ENCODE data around the gene CPE. TPM values are rescaled to one million over a fixed set of nuclear protein-coding genes. Genes with fewer than 3 reads are reported as not detected.
"Not testable (repeated sequence)": the region's sequence is repeated elsewhere in the genome, so short reads cannot be mapped to it uniquely, and the experiment has no call there.

Gene CPE
- total RNA-seq, 2 donors from 2014 or later, result not detected

GRCh38 chr4:165481053-165481835, 102.4 kb downstream of the CPE start:
- Mint-ChIP-seq H3K27ac (no peak overlapping the region), H3K4me3 (no peak overlapping the region), H3K4me1 (ENCODE audit: low read depth) (no peaks in the 10 kb centered on the region), H3K27me3 (ENCODE audit: low read depth) (peaks cover 17% of the 10 kb centered on the region), H3K36me3 (ENCODE audit: insufficient read depth in 2 of 2) (no peaks in the 10 kb centered on the region), H3K9me3 (no peaks in the 10 kb centered on the region)
- no peak for DNase-seq
- ATAC-seq (replicated peaks in 1 of 2), result no peak

GRCh38 chr4:165489786-165490185, 111.0 kb downstream of the CPE start:
- H3K4me3 Mint-ChIP-seq, result no peak overlapping the region

GRCh38 chr4:165492583-165492982, 113.8 kb downstream of the CPE start:
- ATAC-seq (replicated peaks in 1 of 2); H3K4me3 Mint-ChIP-seq; H3K36me3 Mint-ChIP-seq (ENCODE audit: insufficient read depth in 2 of 2); H3K27ac Mint-ChIP-seq; H3K9me3 Mint-ChIP-seq; H3K4me1 Mint-ChIP-seq (ENCODE audit: low read depth); DNase-seq: not testable (repeated sequence)
- H3K27me3 Mint-ChIP-seq (ENCODE audit: low read depth), result peaks cover 26% of the 10 kb centered on the region

More at GRCh38 chr4:165489786-165490185, 111.0 kb downstream of the CPE start:
- DNase-seq (no peak), ATAC-seq (replicated peaks in 1 of 2) (no peak)
- Mint-ChIP-seq H3K4me1 (ENCODE audit: low read depth) (peaks cover 5% of the 10 kb centered on the region), H3K9me3 (no peaks in the 10 kb centered on the region), H3K27me3 (ENCODE audit: low read depth) (peaks cover 36% of the 10 kb centered on the region), H3K27ac (no peak overlapping the region), H3K36me3 (ENCODE audit: insufficient read depth in 2 of 2) (no peaks in the 10 kb centered on the region)

GRCh38 chr4:165493359-165493758, 114.6 kb downstream of the CPE start:
- peaks cover 5% of the 10 kb centered on the region for H3K4me1 Mint-ChIP-seq (ENCODE audit: low read depth)
- H3K9me3 Mint-ChIP-seq, result no peaks in the 10 kb centered on the region
- ATAC-seq (replicated peaks in 1 of 2) (peak; percentile 91 to 92), DNase-seq (peak; percentile 73 to 74)
- H3K36me3 Mint-ChIP-seq (ENCODE audit: insufficient read depth in 2 of 2), result no peaks in the 10 kb centered on the region
- peak overlapping the region; percentile 51 to 67 for H3K4me3 Mint-ChIP-seq
- peaks cover 26% of the 10 kb centered on the region for H3K27me3 Mint-ChIP-seq (ENCODE audit: low read depth)
- H3K27ac Mint-ChIP-seq, result no peak overlapping the region

- Mint-ChIP-seq H3K9me3 (no peaks in the 10 kb centered on the region), H3K4me1 (ENCODE audit: low read depth) (peaks cover 8% of the 10 kb centered on the region), H3K27ac (peak overlapping the region; percentile 9), H3K36me3 (ENCODE audit: insufficient read depth in 2 of 2) (no peaks in the 10 kb centered on the region), H3K4me3 (peak overlapping the region in 1 of 2 donors; percentile 18), H3K27me3 (ENCODE audit: low read depth) (peaks cover 7% of the 10 kb centered on the region)
- peak in 1 of 2 donors; percentile 2 for DNase-seq
- peak; percentile 41 to 77 for ATAC-seq (replicated peaks in 1 of 2)
Observed at GRCh38 chr4:165502916-165503907, 124.4 kb downstream of the CPE start.

GRCh38 chr4:165504184-165504583, 125.4 kb downstream of the CPE start:
- Mint-ChIP-seq H3K4me3 (no peak overlapping the region), H3K27me3 (ENCODE audit: low read depth) (peaks cover 7% of the 10 kb centered on the region), H3K36me3 (ENCODE audit: insufficient read depth in 2 of 2) (no peaks in the 10 kb centered on the region), H3K9me3 (no peaks in the 10 kb centered on the region), H3K27ac (no peak overlapping the region), H3K4me1 (ENCODE audit: low read depth) (peaks cover 8% of the 10 kb centered on the region)
- DNase-seq (no peak), ATAC-seq (replicated peaks in 1 of 2) (no peak)

- ATAC-seq (replicated peaks in 1 of 2) (no peak), DNase-seq (no peak)
- Mint-ChIP-seq H3K27ac (no peak overlapping the region), H3K27me3 (ENCODE audit: low read depth) (peaks cover 7% of the 10 kb centered on the region), H3K36me3 (ENCODE audit: insufficient read depth in 2 of 2) (no peaks in the 10 kb centered on the region), H3K4me1 (ENCODE audit: low read depth) (peaks cover 8% of the 10 kb centered on the region), H3K9me3 (no peaks in the 10 kb centered on the region), H3K4me3 (no peak overlapping the region)
Observed at GRCh38 chr4:165505958-165506837, 127.4 kb downstream of the CPE start.

- Mint-ChIP-seq H3K4me3 (no peak overlapping the region), H3K4me1 (ENCODE audit: low read depth) (peaks cover 8% of the 10 kb centered on the region), H3K9me3 (no peaks in the 10 kb centered on the region), H3K36me3 (ENCODE audit: insufficient read depth in 2 of 2) (no peaks in the 10 kb centered on the region), H3K27ac (no peak overlapping the region), H3K27me3 (ENCODE audit: low read depth) (peaks cover 7% of the 10 kb centered on the region)
- DNase-seq (no peak), ATAC-seq (replicated peaks in 1 of 2) (no peak)
Observed at GRCh38 chr4:165506849-165507248, 128.0 kb downstream of the CPE start.

GRCh38 chr4:165507381-165507780, 128.6 kb downstream of the CPE start:
- H3K4me3 Mint-ChIP-seq, result no peak overlapping the region
- H3K27me3 Mint-ChIP-seq (ENCODE audit: low read depth), result peaks cover 7% of the 10 kb centered on the region
- H3K9me3 Mint-ChIP-seq, result no peaks in the 10 kb centered on the region
- H3K4me1 Mint-ChIP-seq (ENCODE audit: low read depth), result peaks cover 8% of the 10 kb centered on the region
- no peak overlapping the region for H3K27ac Mint-ChIP-seq
- ATAC-seq (replicated peaks in 1 of 2) (no peak), DNase-seq (no peak)
- H3K36me3 Mint-ChIP-seq (ENCODE audit: insufficient read depth in 2 of 2), result no peaks in the 10 kb centered on the region

GRCh38 chr4:165508372-165509120, 129.7 kb downstream of the CPE start:
- H3K27ac Mint-ChIP-seq, result peak overlapping the region; percentile 44

GRCh38 chr4:165512424-165512823, 133.6 kb downstream of the CPE start:
- Mint-ChIP-seq H3K27me3 (ENCODE audit: low read depth) (peaks cover 16% of the 10 kb centered on the region), H3K9me3 (no peaks in the 10 kb centered on the region), H3K4me1 (ENCODE audit: low read depth) (no peaks in the 10 kb centered on the region), H3K27ac (no peak overlapping the region), H3K4me3 (no peak overlapping the region), H3K36me3 (ENCODE audit: insufficient read depth in 2 of 2) (no peaks in the 10 kb centered on the region)
- no peak for DNase-seq
- ATAC-seq (replicated peaks in 1 of 2), result no peak

More at GRCh38 chr4:165508372-165509120, 129.7 kb downstream of the CPE start:
- Mint-ChIP-seq H3K36me3 (ENCODE audit: insufficient read depth in 2 of 2) (no peaks in the 10 kb centered on the region), H3K9me3 (no peaks in the 10 kb centered on the region), H3K4me3 (no peak overlapping the region), H3K4me1 (ENCODE audit: low read depth) (peaks cover 2% of the 10 kb centered on the region), H3K27me3 (ENCODE audit: low read depth) (peaks cover 11% of the 10 kb centered on the region)
- ATAC-seq (replicated peaks in 1 of 2) (no peak), DNase-seq (no peak)

- peaks cover 12% of the 10 kb centered on the region for H3K27me3 Mint-ChIP-seq (ENCODE audit: low read depth)
- no peak overlapping the region for H3K27ac Mint-ChIP-seq
- H3K4me3 Mint-ChIP-seq, result no peak overlapping the region
- no peaks in the 10 kb centered on the region for H3K9me3 Mint-ChIP-seq
- H3K36me3 Mint-ChIP-seq (ENCODE audit: insufficient read depth in 2 of 2), result no peaks in the 10 kb centered on the region
- DNase-seq (no peak), ATAC-seq (replicated peaks in 1 of 2) (no peak)
- H3K4me1 Mint-ChIP-seq (ENCODE audit: low read depth), result no peaks in the 10 kb centered on the region
Observed at GRCh38 chr4:165514739-165515138, 135.9 kb downstream of the CPE start.

Measured in activated T-cell treated with anti-CD3 and anti-CD28 coated beads, Interleukin-2, amount 50 U/mL, for 72 hours (primary cell).